ENCODE measurements around the gene OTOP1. TPM values are rescaled to one million over a fixed set of nuclear protein-coding genes. Genes with fewer than 3 reads are reported as not detected.

Gene OTOP1, protein sequence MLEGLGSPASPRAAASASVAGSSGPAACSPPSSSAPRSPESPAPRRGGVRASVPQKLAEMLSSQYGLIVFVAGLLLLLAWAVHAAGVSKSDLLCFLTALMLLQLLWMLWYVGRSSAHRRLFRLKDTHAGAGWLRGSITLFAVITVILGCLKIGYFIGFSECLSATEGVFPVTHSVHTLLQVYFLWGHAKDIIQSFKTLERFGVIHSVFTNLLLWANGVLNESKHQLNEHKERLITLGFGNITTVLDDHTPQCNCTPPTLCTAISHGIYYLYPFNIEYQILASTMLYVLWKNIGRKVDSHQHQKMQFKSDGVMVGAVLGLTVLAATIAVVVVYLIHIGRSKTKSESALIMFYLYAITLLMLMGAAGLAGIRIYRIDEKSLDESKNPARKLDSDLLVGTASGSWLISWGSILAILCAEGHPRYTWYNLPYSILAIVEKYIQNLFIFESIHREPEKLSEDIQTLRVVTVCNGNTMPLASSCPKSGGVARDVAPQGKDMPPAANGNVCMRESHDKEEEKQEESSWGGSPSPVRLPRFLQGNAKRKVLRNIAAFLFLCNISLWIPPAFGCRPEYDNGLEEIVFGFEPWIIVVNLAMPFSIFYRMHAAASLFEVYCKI
- not detected for total RNA-seq
- not detected for polyA plus RNA-seq

DNA sequence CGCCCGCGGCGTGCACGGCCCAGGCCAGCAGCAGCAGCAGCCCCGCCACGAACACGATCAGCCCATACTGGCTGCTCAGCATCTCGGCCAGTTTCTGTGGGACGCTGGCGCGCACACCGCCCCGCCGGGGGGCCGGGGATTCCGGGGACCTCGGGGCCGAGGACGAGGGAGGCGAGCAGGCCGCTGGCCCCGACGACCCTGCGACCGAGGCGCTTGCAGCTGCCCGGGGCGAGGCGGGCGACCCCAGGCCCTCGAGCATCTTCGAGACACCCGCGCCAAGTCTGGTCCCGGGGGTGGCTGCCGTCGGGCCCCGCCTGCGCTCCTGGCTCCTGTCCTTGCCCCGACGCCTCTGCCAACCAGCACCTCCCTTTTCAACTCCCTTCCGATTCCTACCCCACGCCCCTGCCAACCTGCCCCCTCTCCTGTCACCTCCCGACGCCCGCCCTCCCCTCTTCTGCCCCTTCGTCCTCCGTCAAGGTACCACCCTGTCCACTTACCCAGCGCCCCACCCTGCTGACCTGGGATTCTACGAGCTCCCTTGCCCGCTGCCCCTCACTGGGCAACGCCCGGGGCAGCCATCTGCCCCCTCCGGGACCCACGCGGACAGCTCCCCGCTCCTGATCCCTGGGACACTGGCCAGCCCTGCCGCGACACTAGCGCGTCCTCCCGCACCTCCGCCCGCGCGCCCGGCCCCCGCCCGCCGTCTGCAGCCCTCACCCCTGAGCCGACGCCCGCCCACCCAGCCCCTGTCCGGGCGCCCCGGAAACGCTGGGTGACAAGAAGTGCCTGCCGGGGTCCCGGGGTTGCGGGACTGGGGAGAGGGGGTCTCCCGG lies at the start of gene OTOP1:
TSS of gene OTOP1 (minus strand) at position 324 of the 833 bp plus-strand sequence. CDS start at position 259, 65 bp downstream.
- intact Hi-C loops (cut with DNase I), result no loop called here
- H3K27ac ChIP-seq, result no peak within 1 kb of the TSS
- 18 to 23% methylated on average over 82 of the region's 82 CpGs for WGBS, 2 donors
- DNase-seq, result no peak
- H3K36me3 ChIP-seq, result no peaks in the 10 kb centered on the region
- H3K27me3 ChIP-seq, result peaks cover 18 to 65% (median 34%) of the 10 kb centered on the region in 3 donors
- no peak within 1 kb of the TSS for H3K4me3 ChIP-seq
- no peaks in the 10 kb centered on the region for H3K4me1 ChIP-seq
- TF ChIP-seq, protein P1, sequence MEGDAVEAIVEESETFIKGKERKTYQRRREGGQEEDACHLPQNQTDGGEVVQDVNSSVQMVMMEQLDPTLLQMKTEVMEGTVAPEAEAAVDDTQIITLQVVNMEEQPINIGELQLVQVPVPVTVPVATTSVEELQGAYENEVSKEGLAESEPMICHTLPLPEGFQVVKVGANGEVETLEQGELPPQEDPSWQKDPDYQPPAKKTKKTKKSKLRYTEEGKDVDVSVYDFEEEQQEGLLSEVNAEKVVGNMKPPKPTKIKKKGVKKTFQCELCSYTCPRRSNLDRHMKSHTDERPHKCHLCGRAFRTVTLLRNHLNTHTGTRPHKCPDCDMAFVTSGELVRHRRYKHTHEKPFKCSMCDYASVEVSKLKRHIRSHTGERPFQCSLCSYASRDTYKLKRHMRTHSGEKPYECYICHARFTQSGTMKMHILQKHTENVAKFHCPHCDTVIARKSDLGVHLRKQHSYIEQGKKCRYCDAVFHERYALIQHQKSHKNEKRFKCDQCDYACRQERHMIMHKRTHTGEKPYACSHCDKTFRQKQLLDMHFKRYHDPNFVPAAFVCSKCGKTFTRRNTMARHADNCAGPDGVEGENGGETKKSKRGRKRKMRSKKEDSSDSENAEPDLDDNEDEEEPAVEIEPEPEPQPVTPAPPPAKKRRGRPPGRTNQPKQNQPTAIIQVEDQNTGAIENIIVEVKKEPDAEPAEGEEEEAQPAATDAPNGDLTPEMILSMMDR (IDR thresholded peaks at IDR 0.05), result no peak
- TF ChIP-seq POLR2AphosphoS5 (IDR thresholded peaks at IDR 0.05), result no peak
- no peak for TF ChIP-seq POLR2A (IDR thresholded peaks at IDR 0.05)
- no peak for TF ChIP-seq EP300 (IDR thresholded peaks at IDR 0.05)
- no peaks in the 10 kb centered on the region for H3K9me3 ChIP-seq

DNA sequence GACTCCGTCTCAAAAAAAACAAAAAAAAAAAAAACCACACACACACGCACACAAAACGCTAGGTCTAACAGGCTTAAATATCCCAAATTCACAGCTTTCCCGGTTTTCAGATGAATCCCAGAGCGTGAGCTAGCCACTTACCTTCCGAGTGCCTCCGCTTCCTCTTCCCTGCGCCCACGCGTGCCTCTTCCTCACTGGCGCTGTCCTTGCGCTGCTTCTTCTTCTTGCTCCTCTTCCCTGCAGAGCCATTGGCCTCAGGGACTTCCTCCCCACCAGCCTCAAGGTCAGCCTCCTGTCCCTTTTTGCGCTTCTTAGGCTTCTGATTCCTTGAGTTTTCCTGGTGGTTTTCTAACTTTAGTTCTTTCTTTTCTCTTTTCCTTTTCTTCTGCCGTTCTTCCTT lies 47.5 kb upstream of the OTOP1 start:
- Histone ChIP-seq H3K27me3 (no peaks in the 10 kb centered on the region), H3K27ac (no peak overlapping the region), H3K4me1 (no peaks in the 10 kb centered on the region), H3K9me3 (no peaks in the 10 kb centered on the region), H3K36me3 (peaks cover 15 to 92% (median 40%) of the 10 kb centered on the region in 4 donors), H3K4me3 (no peak overlapping the region)
- intact Hi-C loops (cut with DNase I), result no loop called here
- 95 to 96% methylated on average over 14 of the region's 14 CpGs for WGBS, 2 donors
- no peak for TF ChIP-seq EP300 (IDR thresholded peaks at IDR 0.05)
- no peak for TF ChIP-seq POLR2A (IDR thresholded peaks at IDR 0.05)
- TF ChIP-seq, protein P1 (IDR thresholded peaks at IDR 0.05), result no peak
- TF ChIP-seq POLR2AphosphoS5 (IDR thresholded peaks at IDR 0.05), result no peak
- no peak for DNase-seq

DNA sequence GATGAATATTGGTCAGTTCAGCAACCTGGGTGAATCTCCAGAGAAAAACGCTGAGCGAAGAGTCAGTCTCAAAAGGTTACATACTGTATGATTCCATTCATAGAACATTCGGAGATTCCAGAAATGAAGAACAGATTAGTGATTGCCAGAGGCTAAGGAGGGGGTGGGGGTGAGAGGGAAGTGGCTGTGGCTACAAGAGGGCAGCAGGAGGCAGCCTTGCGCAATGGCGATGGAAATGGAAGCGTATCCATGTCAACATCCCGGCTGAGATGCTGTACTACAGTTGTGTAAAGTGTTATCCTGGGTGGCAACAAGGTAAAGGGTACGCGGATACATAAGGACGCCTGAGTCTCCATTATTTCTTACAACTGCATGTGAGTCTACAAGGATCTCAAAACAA lies 45.2 kb upstream of the OTOP1 start:
- Histone ChIP-seq H3K27ac (no peak overlapping the region), H3K4me1 (no peaks in the 10 kb centered on the region), H3K9me3 (no peaks in the 10 kb centered on the region), H3K36me3 (peaks cover 15 to 89% (median 24%) of the 10 kb centered on the region in 4 donors), H3K27me3 (no peaks in the 10 kb centered on the region), H3K4me3 (no peak overlapping the region)
- 86 to 91% methylated on average over 10 of the region's 10 CpGs for WGBS, 2 donors
- no peak for TF ChIP-seq POLR2A (IDR thresholded peaks at IDR 0.05)
- no peak for DNase-seq
- intact Hi-C loops (cut with DNase I), result no loop called here

DNA sequence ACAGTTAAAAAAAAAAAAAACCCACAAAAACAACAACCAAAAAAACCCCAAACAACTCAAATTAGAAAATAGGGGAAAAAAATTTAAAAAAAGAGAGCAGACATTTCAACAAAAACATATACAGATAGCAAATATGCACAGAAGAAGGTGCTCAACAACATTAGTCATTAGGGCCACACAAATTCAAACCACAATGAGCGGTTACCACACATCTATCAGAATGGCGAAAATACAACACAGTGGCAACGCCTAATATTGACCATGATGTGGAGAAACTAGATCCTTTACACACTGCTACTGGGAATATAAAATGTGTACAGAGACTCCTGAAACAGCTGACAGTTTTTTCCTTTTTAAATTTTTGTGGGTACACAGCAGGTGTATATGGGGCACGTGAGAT lies 43.8 kb upstream of the OTOP1 start:
- intact Hi-C loops (cut with DNase I), result no loop called here
- TF ChIP-seq POLR2AphosphoS5 (IDR thresholded peaks at IDR 0.05) (no peak), POLR2A (IDR thresholded peaks at IDR 0.05) (no peak), EP300 (IDR thresholded peaks at IDR 0.05) (no peak)
- TF ChIP-seq, protein P1 (IDR thresholded peaks at IDR 0.05), result no peak
- Histone ChIP-seq H3K27me3 (no peaks in the 10 kb centered on the region), H3K27ac (no peak overlapping the region), H3K36me3 (peaks cover 10 to 82% (median 22%) of the 10 kb centered on the region in 4 donors), H3K4me1 (no peaks in the 10 kb centered on the region), H3K4me3 (no peak overlapping the region), H3K9me3 (no peaks in the 10 kb centered on the region)
- WGBS, 2 donors, result 80 to 83% methylated on average over 4 of the region's 4 CpGs
- DNase-seq, result no peak

DNA sequence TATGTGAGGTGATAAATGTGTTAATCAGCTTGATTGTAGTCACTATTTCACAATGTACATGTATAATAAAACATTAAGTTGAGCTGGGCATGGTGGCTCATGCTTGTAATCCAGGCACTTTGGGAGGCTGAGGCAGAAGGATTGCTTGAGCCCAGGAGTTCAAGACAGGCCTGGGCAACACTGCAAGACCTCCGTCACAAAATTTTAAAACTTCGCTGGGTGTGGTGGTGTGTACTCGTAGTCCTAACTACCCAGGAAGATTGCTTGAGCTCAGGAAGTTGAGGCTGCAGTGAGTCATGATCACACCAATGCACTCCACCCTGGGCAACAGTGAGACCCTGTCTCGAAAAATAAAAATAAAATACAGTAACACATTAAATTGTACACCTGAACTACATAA lies 43.1 kb upstream of the OTOP1 start:
- WGBS, 2 donors, result 81 to 85% methylated on average over 4 of the region's 4 CpGs
- Histone ChIP-seq H3K27ac (no peak overlapping the region), H3K9me3 (no peaks in the 10 kb centered on the region), H3K36me3 (peaks cover 10 to 75% (median 21%) of the 10 kb centered on the region in 4 donors), H3K27me3 (no peaks in the 10 kb centered on the region), H3K4me1 (no peaks in the 10 kb centered on the region), H3K4me3 (no peak overlapping the region)
- no peak for DNase-seq
- TF ChIP-seq, protein P1 (IDR thresholded peaks at IDR 0.05), result no peak
- no peak for TF ChIP-seq POLR2A (IDR thresholded peaks at IDR 0.05)
- no peak for TF ChIP-seq EP300 (IDR thresholded peaks at IDR 0.05)
- no peak for TF ChIP-seq POLR2AphosphoS5 (IDR thresholded peaks at IDR 0.05)
- intact Hi-C loops (cut with DNase I), result no loop called here

Measured in sigmoid colon (tissue), 7 donors.